Activated CD4-positive, alpha-beta T cell treated with anti-CD3 and anti-CD28 coated beads, Interleukin-2, amount 10 ng/mL, durations not matched to agents 7 days and 5 days (primary cell): ENCODE data around the gene ZBTB7B. TPM values are rescaled to one million over a fixed set of nuclear protein-coding genes. Genes with fewer than 3 reads are reported as not detected.

Source experiments
- CTCF ChIA-PET: fragments of 350-600 bp; sonication (Branson Sonifier 250); formaldehyde crosslinking; loops from one replicate; lab custom pipeline; 2021; ENCODE audit warnings: antibody characterized with exemption; lab: Charles Lee
- POLR2A ChIA-PET: fragments of 350-600 bp; sonication (Branson Sonifier 250); formaldehyde crosslinking; loops from one replicate; lab custom pipeline; 2021; ENCODE audit warnings: antibody characterized with exemption; lab: Charles Lee
- DNase-seq: peaks from one replicate; pipeline ENCODE4 v3.0.0-alpha.2; 2020
- H3K27ac Mint-ChIP-seq: one replicate; pipeline ENCODE4 v1.8.0; 2021; ENCODE audit warnings: mild to moderate bottlenecking, moderate library complexity, mixed read lengths
- H3K27me3 Mint-ChIP-seq: one replicate; pipeline ENCODE4 v1.8.0; 2021; ENCODE audit warnings: mixed read lengths
- H3K36me3 Mint-ChIP-seq: one replicate; pipeline ENCODE4 v1.8.0; 2021; ENCODE audit warnings: low read depth, mixed read lengths
- H3K4me1 Mint-ChIP-seq: one replicate; pipeline ENCODE4 v1.8.0; 2021; ENCODE audit warnings: mixed read lengths
- H3K4me3 Mint-ChIP-seq: one replicate; pipeline ENCODE4 v1.8.0; 2021; ENCODE audit warnings: mild to moderate bottlenecking, moderate library complexity, mixed read lengths
- H3K9me3 Mint-ChIP-seq: one replicate; pipeline ENCODE4 v1.8.0; 2021; ENCODE audit warnings: mixed read lengths
- total RNA-seq, 2 experiments: library from RNA; stranded (reverse); gene quantifications; one replicate each; pipeline ENCODE4 v1.2.3, GENCODE V29; 2021

Gene ZBTB7B
- total RNA-seq, 2 experiments from 2014 or later, result 112 to 127 TPM

GRCh38 chr1:155015527-155016230 is 13.1 kb downstream of the ZBTB7B start:
- H3K9me3 Mint-ChIP-seq, result no peaks in the 10 kb centered on the region
- no peaks in the 10 kb centered on the region for H3K27me3 Mint-ChIP-seq
- H3K4me3 Mint-ChIP-seq, result peak overlapping the region; percentile 62
- peak overlapping the region; percentile 84 for H3K27ac Mint-ChIP-seq
- ChIA-PET CTCF (interaction anchor here (0.6 to 17.4 kb wide), 16 partner anchors 8 to 1094 kb away, joined by 3 to 222 read pairs (median 6); partner anchors contain the start of genes ADAM15, DCST1, DCST2 and FLAD1), POLR2A (interaction anchor here (1.4 to 1.5 kb wide), 2 partner anchors 31 to 61 kb away, joined by 7 read pairs; no protein-coding TSS in a partner anchor)
- H3K4me1 Mint-ChIP-seq, result peaks cover 79% of the 10 kb centered on the region
- DNase-seq, result no peak
- peaks cover 68% of the 10 kb centered on the region for H3K36me3 Mint-ChIP-seq

- H3K9me3 Mint-ChIP-seq, result no peaks in the 10 kb centered on the region
- no peaks in the 10 kb centered on the region for H3K27me3 Mint-ChIP-seq
- H3K27ac Mint-ChIP-seq, result peak overlapping the region; percentile 84
- peaks cover 75% of the 10 kb centered on the region for H3K4me1 Mint-ChIP-seq
- peaks cover 62% of the 10 kb centered on the region for H3K36me3 Mint-ChIP-seq
- ChIA-PET CTCF (interaction anchor here (0.9 to 17.4 kb wide), 17 partner anchors 9 to 76 kb away, joined by 3 to 222 read pairs (median 7); partner anchors contain the start of genes ADAM15, DCST1, DCST2 and FLAD1), POLR2A (interaction anchor here (1.4 to 1.5 kb wide), 2 partner anchors 32 to 61 kb away, joined by 7 read pairs; no protein-coding TSS in a partner anchor)
- H3K4me3 Mint-ChIP-seq, result peak overlapping the region; percentile 62
- no peak for DNase-seq
Observed at GRCh38 chr1:155016231-155016831, 13.7 kb downstream of the ZBTB7B start.

GRCh38 chr1:155017041-155017945 is 14.7 kb downstream of the ZBTB7B start:
- POLR2A ChIA-PET, result no interaction called here
- H3K36me3 Mint-ChIP-seq, result peaks cover 59% of the 10 kb centered on the region
- H3K4me3 Mint-ChIP-seq, result no peak overlapping the region
- peak overlapping the region; percentile 84 for H3K27ac Mint-ChIP-seq
- no peaks in the 10 kb centered on the region for H3K27me3 Mint-ChIP-seq
- H3K4me1 Mint-ChIP-seq, result peaks cover 70% of the 10 kb centered on the region
- DNase-seq, result peak; percentile 85
- CTCF ChIA-PET, result interaction anchor here (0.5 to 17.4 kb wide), 33 partner anchors 9 to 458 kb away, joined by 3 to 222 read pairs (median 4); partner anchors contain the start of genes ADAM15, DCST1, DCST2 and FLAD1
- H3K9me3 Mint-ChIP-seq, result no peaks in the 10 kb centered on the region

GRCh38 chr1:155017946-155018316 is 15.3 kb downstream of the ZBTB7B start:
- H3K4me1 Mint-ChIP-seq, result peaks cover 67% of the 10 kb centered on the region
- H3K4me3 Mint-ChIP-seq, result no peak overlapping the region
- no peaks in the 10 kb centered on the region for H3K27me3 Mint-ChIP-seq
- no peak for DNase-seq
- POLR2A ChIA-PET, result no interaction called here
- peaks cover 53% of the 10 kb centered on the region for H3K36me3 Mint-ChIP-seq
- CTCF ChIA-PET, result interaction anchor here (0.5 to 17.4 kb wide), 29 partner anchors 8 to 458 kb away, joined by 3 to 222 read pairs (median 4); partner anchors contain the start of genes ADAM15, DCST1, DCST2 and FLAD1
- H3K9me3 Mint-ChIP-seq, result no peaks in the 10 kb centered on the region
- peak overlapping the region; percentile 41 for H3K27ac Mint-ChIP-seq

- no peak overlapping the region for H3K4me3 Mint-ChIP-seq
- H3K36me3 Mint-ChIP-seq, result peaks cover 45% of the 10 kb centered on the region
- ChIA-PET CTCF (interaction anchor here (1.0 to 17.4 kb wide), 11 partner anchors 11 to 74 kb away, joined by 3 to 222 read pairs (median 4); partner anchors contain the start of genes ADAM15, DCST1, DCST2 and LENEP), POLR2A (no interaction called here)
- no peak for DNase-seq
- H3K4me1 Mint-ChIP-seq, result peaks cover 60% of the 10 kb centered on the region
- H3K9me3 Mint-ChIP-seq, result no peaks in the 10 kb centered on the region
- peak overlapping the region; percentile 46 for H3K27ac Mint-ChIP-seq
- no peaks in the 10 kb centered on the region for H3K27me3 Mint-ChIP-seq
Observed at GRCh38 chr1:155018617-155019348, 16.2 kb downstream of the ZBTB7B start.

- Mint-ChIP-seq H3K36me3 (peaks cover 37% of the 10 kb centered on the region), H3K9me3 (no peaks in the 10 kb centered on the region), H3K4me1 (peaks cover 51% of the 10 kb centered on the region), H3K4me3 (no peak overlapping the region), H3K27me3 (no peaks in the 10 kb centered on the region), H3K27ac (no peak overlapping the region)
- ChIA-PET POLR2A (interaction anchor here (0.6 kb wide), 1 partner anchor 18 kb away, joined by 3 read pairs; no protein-coding TSS in a partner anchor), CTCF (interaction anchor here (1.1 to 17.4 kb wide), 10 partner anchors 8 to 72 kb away, joined by 3 to 222 read pairs (median 4); partner anchors contain the start of genes ADAM15, DCST1, DCST2 and LENEP)
- no peak for DNase-seq
Observed at GRCh38 chr1:155019377-155020245, 17.0 kb downstream of the ZBTB7B start.

- ChIA-PET CTCF (interaction anchor here (1.4 to 17.4 kb wide), 4 partner anchors 10 to 32 kb away, joined by 5 to 222 read pairs (median 95); partner anchors contain the start of genes DCST1, DCST2, LENEP and ZBTB7B), POLR2A (interaction anchor here (1.4 kb wide), 1 partner anchor 23 kb away, joined by 3 read pairs; no protein-coding TSS in a partner anchor)
- Mint-ChIP-seq H3K27me3 (no peaks in the 10 kb centered on the region), H3K4me3 (no peak overlapping the region), H3K27ac (no peak overlapping the region), H3K4me1 (peaks cover 27% of the 10 kb centered on the region), H3K36me3 (peaks cover 22% of the 10 kb centered on the region), H3K9me3 (no peaks in the 10 kb centered on the region)
- no peak for DNase-seq
Observed at GRCh38 chr1:155022136-155022926, 19.7 kb downstream of the ZBTB7B start.

GRCh38 chr1:155022927-155023236 is 20.3 kb downstream of the ZBTB7B start:
- peaks cover 17% of the 10 kb centered on the region for H3K36me3 Mint-ChIP-seq
- DNase-seq, result no peak
- H3K9me3 Mint-ChIP-seq, result no peaks in the 10 kb centered on the region
- H3K27me3 Mint-ChIP-seq, result no peaks in the 10 kb centered on the region
- peaks cover 23% of the 10 kb centered on the region for H3K4me1 Mint-ChIP-seq
- H3K27ac Mint-ChIP-seq, result no peak overlapping the region
- no peak overlapping the region for H3K4me3 Mint-ChIP-seq
- POLR2A ChIA-PET, result interaction anchor here (1.4 kb wide), 1 partner anchor 24 kb away, joined by 3 read pairs; no protein-coding TSS in a partner anchor
- CTCF ChIA-PET, result interaction anchor here (1.4 to 17.4 kb wide), 4 partner anchors 11 to 32 kb away, joined by 5 to 222 read pairs (median 95); partner anchors contain the start of genes DCST1, DCST2, LENEP and ZBTB7B

GRCh38 chr1:155023627-155024026 is 21.0 kb downstream of the ZBTB7B start:
- no peak for DNase-seq
- Mint-ChIP-seq H3K36me3 (peaks cover 13% of the 10 kb centered on the region), H3K4me1 (peaks cover 19% of the 10 kb centered on the region), H3K27me3 (no peaks in the 10 kb centered on the region), H3K4me3 (no peak overlapping the region), H3K9me3 (no peaks in the 10 kb centered on the region), H3K27ac (peak overlapping the region; percentile 21)
- ChIA-PET POLR2A (interaction anchor here (1.4 kb wide), 1 partner anchor 24 kb away, joined by 3 read pairs; no protein-coding TSS in a partner anchor), CTCF (interaction anchor here (0.6 to 16.5 kb wide), 4 partner anchors 11 to 31 kb away, joined by 3 to 222 read pairs (median 6); partner anchors contain the start of genes DCST1 and DCST2)

- CTCF ChIA-PET, result interaction anchor here (16.5 kb wide), 1 partner anchor 14 kb away, joined by 222 read pairs; the partner anchor contains the start of genes DCST1 and DCST2
- H3K4me3 Mint-ChIP-seq, result no peak overlapping the region
- peak overlapping the region; percentile 9 for H3K27ac Mint-ChIP-seq
Observed at GRCh38 chr1:155024315-155024714, 21.7 kb downstream of the ZBTB7B start.

More at GRCh38 chr1:155024315-155024714, 21.7 kb downstream of the ZBTB7B start:
- no peak for DNase-seq
- POLR2A ChIA-PET, result no interaction called here
- no peaks in the 10 kb centered on the region for H3K9me3 Mint-ChIP-seq
- peaks cover 7% of the 10 kb centered on the region for H3K36me3 Mint-ChIP-seq
- H3K4me1 Mint-ChIP-seq, result peaks cover 14% of the 10 kb centered on the region
- H3K27me3 Mint-ChIP-seq, result peaks cover 3% of the 10 kb centered on the region
